ENCODE measurements around the gene TPCN2. TPM values are rescaled to one million over a fixed set of nuclear protein-coding genes. Genes with fewer than 3 reads are reported as not detected.
A peak's percentile ranks its signal among the peaks of the same experiment; 100 is the strongest.

TPCN2 gene
- total RNA-seq, 1 donor from 2014 or later: 6.2 TPM

DNA sequence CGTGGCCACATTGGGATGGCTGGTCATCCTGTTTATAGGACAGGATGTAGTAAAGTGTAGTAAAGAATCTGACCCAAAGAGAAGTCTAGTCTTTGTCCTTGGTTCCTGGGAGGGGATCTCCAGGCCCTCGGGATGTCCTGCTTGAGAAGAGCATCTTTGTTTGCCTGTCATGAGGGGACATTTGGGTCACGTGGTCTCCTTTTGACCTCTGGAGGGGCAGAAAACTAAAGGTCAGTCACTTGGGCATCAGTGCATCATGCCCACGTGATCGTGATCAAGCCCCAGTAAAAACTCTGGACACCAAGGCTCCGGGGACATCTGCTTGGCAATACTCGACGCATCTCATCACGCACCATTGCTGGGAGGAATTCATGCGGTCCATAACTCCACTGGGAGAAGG is 116.1 kb downstream of the TPCN2 start:
- no peak for DNase-seq (ENCODE audit: low read depth in 2 of 2)

DNA sequence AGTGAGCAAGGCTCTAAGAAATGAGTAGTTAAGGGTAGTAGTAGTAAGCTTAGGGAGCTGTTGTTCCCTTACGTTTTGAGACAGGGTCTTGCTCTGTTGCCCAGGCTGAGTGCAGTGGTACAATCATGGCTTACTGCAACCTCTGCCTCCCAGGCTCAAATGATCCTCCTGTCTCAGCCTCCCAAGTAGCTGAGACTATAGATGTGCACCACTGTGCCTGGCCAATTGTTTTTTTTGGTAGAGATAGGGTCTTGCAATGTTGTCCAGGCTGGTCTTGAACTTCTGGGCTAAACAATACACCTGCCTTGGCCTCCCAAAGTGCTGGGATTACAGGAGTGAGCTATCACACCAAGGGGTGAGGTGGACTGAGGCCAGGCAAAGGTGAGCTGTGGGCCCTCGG is 117.0 kb downstream of the TPCN2 start:
- no peak for DNase-seq (ENCODE audit: low read depth in 2 of 2)

DNA sequence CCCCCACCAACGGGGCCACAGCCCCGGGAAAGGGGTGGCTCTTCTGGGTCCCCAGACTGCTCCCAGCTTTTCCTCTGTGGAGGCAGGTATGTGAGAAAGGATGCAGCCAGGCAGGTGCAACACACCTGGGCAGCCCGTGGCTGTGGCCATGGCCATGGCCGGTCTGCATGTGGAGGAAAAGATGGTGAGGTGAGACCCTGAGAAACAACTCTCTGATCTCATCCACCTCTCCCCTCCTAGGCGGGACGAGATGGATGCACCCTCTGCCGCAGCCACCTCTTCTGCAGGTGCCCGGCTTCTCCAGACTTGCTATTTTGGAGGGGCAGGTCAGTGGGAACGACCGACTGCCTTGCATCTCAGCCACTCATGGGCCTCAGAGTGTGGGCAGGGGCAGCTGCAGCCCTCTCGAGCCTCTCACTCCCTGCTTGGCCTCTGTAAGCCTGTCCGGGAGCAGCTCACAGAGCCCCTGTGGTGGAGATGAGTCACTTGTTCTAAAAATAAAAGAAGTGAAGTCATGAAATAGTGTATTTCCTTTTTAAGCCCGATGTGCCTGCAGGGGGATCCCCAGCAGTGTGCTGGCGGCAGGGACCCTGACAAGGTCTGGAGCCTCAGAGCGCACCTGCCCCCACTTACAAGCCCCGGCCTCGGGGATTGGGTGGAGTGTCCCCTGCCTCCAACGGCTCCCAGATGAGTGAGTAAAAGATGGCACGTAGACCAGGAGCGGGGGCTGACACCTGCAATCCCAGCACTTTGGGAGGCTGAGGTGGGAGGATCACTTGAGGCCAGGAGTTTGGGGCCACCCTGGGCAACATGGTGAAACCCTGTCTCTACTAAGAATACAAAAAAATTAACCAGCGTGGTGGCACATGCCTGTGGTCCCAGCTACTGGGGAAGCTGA is 117.7 kb downstream of the TPCN2 start:
- DNase-seq (ENCODE audit: low read depth in 2 of 2): peak; percentile 77 to 82

DNA sequence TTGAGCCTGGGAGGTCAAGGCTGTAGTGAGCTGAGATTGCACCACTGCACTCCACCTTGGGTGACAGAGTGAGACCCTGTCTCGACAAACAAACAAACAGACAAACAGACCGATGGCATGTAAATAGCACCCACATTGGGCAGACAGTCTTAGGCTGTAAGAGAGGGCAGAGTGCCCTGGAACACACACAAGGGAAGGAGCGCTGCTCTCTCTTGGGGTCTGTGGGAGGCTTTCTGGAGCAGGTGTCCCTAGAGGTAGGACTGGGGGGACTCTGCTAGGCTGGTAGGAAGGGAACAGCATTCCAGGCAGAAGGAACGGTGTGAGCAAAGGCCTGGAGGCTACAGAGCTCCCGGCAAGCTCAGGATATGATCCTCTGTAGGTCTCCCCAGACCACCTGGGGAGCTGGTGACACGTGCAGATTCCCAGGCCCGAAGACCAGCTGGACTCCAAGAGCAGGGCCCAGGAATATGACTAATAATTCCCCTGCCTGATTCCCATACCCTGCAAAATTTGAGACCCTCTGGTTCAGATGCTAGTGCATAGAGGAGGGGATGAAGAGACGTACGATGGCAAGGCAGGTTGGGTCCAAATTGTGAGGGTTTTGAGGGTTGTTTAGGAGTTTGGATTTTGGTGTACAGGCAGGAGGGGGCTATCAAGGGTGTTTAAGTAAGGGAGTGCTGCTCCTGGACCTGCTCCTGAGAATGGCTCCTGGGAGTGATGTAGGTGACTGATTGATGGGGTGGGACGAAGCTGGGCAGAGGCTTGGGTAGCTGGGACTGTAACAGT is 118.6 kb downstream of the TPCN2 start:
- no peak for DNase-seq (ENCODE audit: low read depth in 2 of 2)

DNA sequence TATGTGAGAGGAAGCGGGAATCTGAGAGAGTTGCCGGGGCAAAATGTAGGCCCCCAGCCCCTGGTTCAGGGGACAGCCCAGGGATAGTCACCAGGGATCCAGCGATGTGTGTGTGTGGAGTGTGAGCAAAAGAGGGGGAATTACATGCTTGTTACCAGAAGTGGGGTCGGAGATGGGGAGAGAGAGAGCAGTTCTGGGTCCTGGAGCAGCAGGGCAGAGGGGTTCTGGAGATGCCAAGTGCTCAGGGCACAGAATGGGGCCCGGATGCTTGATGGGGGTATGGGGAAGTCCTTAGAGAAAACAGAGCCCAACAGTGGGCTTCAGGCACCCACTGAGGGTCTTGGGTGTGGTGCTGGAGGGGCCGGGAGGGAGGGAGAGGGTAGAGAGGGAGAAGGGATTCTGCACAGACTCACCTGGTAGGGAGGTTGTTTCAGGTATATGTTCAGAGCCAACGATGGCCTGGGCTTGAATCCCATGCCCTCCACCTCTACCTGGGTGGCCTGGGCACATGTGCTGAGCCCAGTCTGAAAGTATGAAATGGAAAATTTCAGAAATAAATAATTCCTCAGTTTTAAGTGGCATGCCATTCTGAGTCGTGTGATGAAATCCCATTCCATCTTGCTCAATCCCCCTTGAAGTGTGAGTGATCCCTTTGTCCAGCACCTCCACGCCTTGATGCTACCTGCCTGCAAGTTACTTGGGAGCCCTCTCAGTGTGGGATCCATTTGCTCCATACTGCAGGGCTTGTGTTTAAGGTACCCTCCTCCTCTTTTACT is 119.4 kb downstream of the TPCN2 start:
- DNase-seq (ENCODE audit: low read depth in 2 of 2): no peak

DNA sequence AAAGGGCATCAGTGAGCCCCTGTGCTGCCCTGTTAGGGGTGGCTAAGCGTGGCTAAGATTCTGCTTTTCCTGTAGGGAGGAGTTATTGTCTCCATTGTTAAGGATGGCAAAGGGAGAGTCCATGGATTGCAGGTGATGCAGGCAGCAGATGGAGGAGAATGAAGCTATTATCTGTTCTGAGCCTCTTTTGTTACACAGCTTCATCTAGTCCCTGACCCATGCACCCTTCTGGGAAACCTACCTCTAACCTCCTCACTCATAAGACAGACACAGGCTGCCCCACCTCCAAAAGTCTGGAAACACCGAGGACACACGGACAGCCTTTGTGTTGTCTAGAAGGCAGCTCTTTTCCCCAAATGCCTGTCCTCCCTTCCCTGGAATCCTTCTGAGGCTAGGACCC is 120.7 kb downstream of the TPCN2 start:
- DNase-seq (ENCODE audit: low read depth in 2 of 2): no peak

DNA sequence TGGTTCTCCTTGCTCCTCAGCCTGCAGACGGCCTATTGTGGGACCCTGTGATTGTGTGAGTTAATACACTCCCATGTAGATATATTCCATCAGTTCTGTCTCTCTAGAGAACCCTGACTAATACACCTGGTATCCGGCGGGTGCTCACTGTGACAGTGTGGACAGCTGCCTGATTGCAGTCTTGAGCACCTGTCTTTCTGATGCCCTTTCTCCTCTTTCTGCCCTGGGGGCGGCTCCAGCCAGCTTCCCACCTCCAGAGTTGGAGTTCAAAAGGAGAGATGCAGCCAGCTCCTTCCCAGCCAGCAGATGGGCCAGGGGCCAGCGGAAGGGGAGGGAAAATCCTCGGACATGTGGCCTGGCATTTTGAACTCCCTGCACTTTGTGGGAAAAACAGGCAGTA is 122.0 kb downstream of the TPCN2 start:
- no peak for DNase-seq (ENCODE audit: low read depth in 2 of 2)

DNA sequence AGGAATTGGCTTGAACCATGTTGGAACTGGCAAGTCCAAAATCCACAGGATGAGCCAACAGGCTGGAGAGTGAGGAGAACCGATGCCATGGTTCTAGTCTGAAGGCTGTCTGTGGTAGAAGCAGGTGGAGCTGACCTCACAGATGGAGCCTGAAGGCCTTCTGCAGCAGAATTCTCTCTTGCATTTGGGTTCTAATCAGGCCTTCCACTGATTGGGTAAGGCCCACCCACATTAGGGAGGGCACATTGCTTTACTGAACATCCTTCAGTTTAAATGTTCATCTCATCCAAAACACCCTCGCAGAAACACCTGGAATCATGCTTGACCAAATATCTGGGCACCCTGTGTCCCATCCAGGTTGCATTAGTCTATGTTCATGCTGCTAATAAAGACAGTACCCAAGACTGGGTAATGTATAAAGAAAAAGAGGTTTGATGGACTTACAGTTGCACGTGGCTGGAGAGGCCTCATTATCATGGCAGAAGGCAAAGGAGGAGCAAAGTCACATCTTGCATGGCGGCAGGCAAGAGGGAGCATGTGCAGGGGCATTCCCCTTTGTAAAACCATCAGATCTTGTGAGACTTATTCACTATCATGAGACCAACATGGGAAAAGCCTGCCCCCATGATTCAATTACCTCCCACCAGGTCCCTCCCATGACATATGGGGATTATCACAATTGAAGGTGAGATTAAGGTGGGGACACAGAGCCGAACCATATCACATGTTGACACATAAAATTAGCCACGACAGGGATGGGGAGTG is 122.9 kb downstream of the TPCN2 start:
- DNase-seq (ENCODE audit: low read depth in 2 of 2): no peak

DNA sequence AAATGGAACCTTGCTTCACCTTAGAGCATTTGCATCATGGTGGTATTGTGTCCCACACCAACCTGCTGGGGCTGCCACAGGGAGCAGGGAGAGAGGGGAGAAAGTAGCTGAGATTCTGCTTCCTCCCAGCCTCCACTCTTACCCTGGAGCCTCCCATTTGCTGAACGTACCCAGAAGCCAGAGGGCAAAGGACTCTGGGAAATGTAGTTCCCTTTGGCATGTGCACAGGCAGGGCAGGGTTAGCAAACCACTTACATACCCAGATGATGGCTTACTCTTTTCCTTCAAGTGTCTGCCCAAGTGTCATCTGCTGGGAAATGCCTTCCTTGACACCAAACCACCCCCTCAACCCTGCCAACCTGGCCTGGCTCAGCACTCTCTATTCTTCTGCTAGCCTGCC is 123.9 kb downstream of the TPCN2 start:
- no peak for DNase-seq (ENCODE audit: low read depth in 2 of 2)

DNA sequence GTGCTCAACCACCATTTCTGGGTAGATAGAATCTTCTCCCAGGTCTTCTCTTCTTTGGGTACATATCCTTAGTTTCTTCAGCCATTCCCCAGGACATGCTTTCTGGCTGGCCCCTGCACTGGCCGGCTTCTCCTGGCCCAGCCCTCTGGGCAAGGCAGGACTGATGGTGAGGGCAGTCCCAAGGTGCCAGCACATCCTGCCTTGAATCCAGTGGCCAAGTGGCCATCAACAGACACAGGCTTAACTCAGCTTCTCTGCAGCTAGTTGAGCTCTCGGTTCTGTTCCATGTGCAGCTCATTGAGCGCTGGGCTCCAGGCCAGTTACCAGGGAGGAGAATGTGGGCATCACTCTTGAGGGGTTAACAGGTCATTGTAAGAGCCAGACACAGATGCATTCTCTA is 124.6 kb downstream of the TPCN2 start:
- DNase-seq (ENCODE audit: low read depth in 2 of 2): no peak

DNA sequence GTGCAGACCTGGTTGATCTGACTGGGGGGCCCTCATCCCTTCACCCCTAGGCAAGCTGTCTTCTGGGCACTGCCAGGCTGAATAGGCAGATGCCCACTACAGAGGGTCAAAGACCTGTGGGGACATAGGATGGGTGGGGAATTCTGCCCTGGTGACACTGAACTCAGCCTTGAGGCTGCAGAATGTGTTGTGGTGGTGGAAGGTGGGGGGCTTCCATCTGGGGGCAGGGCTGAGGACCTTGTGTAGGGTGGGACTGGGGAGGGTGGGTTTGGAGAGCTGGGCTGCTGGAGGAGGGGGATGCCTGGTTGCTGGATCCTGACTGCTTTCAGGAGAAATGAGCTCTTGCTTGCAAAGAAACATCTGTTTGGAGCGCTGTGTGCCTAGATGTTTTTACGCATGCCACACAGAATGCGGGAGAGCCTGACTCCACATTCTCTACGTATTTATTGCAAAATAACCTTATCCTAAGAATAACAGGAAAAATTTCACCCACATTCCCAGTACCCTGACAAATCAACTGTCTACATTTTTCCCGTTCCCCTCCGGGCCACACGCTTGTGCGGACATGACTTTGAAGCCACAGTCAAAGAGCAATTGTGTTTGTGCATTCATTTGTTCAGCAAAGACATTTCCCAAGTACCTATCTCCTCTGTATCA is 125.3 kb downstream of the TPCN2 start:
- no peak for DNase-seq (ENCODE audit: low read depth in 2 of 2)

DNA sequence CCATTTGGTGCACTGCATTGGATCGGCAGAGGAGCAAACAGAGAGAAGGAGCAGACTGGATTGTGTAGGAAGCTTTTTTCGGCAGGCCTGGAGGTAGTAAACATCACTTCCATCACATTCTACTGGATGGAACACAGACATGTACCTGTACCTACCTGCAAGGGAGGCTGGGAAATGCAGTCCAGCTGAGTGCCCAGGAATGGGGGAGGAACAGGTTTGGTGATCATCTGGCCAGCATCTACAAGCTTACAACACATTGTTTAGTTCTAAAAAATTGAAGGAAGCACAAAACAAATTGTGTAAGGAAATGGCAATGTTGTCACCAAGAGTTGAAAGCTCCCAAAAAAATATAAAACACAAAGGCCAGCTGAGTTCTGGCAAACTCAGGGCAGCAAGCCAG is 126.1 kb downstream of the TPCN2 start:
- DNase-seq (ENCODE audit: low read depth in 2 of 2): no peak

DNA sequence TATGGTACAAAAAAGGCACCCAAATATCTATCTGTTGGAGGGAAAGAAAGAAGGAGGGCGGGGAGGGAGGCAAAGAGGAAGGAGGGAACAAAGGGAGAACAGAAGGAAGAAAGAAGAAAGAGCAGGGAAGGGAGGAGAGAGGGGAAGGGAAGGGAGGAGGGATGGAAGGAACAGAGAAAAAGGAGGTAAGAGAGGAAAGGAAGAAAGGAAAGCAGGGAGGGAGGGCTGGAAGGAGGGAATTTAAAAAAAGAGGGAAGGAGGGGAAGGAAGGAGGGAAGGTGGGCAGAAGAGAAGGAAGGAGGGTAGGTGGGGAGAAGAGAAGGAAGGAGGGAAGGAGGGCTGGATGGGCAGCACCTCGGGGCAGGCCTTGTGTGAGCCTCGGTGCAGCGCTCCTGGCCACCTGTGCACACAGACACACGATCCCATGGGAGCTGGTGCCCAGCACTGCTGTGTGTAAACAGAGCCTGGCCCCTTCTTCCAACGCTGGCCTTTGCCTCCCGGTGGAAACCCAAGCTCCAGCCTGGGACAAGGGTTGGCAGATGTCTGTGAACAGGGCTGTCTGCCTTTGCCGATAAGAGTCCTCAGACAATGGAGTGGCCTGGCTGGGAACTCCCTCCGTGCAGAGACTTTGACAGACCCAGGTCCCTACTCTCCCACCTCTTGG is 130.2 kb downstream of the TPCN2 start:
- no peak for DNase-seq (ENCODE audit: low read depth in 2 of 2)

DNA sequence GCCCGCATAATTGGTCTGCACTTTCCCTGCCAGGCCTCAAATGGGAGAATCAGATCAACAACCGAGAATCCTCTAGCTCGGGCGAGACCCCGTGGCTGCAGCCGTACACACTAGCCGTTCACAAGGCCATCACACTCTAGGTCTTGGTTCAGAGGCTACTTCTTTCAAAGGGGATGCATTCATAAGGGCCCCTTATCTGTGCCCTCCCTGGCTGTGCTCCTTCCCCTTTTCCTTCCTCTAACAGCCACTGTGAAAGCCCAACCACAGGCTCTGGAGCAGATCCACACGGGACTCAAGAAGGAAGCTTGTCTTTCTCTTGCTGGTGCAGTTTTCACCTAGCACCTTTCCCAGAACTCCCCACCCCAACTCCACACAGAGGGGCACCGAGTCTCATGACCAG is 131.5 kb downstream of the TPCN2 start:
- DNase-seq (ENCODE audit: low read depth in 2 of 2): no peak

DNA sequence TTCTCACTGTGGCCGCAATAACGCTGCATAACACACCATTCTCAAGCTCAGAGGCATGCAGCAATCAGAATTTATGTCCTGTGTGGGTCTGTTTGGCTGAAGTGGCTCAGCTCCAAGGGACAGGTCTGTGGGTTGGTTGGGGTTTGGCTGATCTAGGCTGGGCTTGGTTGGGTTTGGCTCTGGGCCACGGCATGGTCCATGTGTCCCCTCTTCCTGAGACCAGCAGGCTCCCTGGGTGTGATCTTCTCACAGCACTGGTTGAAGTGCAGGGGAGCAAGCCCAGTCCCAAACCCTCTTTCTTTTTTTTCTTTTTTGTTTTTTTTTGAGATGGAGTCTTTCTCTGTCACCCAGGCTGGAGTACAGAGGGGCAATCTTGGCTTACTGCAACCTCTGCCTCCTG is 132.0 kb downstream of the TPCN2 start:
- DNase-seq (ENCODE audit: low read depth in 2 of 2): no peak

DNA sequence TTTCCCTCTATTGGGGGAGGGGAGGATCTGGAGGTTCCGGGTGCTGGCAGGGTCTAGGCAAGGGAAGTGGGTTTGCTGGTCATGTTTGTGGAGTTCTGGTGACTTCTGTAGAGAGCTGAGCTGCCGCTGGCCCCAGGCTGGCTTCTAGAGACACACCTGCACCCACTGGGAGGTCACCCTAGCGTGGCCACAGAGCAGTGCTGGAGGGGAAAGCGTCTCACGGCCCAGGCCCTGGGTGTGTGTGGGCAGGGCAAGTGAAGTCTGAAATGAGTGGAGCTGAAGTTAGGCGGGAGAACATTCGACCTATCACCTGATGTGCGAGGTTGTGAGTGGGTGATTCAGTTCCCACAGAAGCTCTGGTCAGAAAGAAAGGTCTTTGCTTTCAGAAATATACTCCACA is 134.9 kb downstream of the TPCN2 start:
- DNase-seq (ENCODE audit: low read depth in 2 of 2): no peak

All from lung microvascular endothelial cell (primary cell).